HepG2 (cell line): Measurements from ENCODE around the gene C2orf15. TPM values are rescaled to one million over a fixed set of nuclear protein-coding genes. Genes with fewer than 3 reads are reported as not detected.

Source experiments
- EZH2 ChIP-seq: conservative IDR thresholded peaks from 2 replicates; pipeline ENCODE4 v1.6.1; 2012; ENCODE audit warnings: mild to moderate bottlenecking, low read depth, low read length, moderate library complexity
- FUBP1 ChIP-seq: sonication (generic); formaldehyde crosslinking; IDR thresholded peaks from 2 replicates; pipeline ENCODE4 v1.5.1; 2020; ENCODE audit warnings: missing genetic modification reagents, mild to moderate bottlenecking, borderline replicate concordance
- HMG20A ChIP-seq: IDR thresholded peaks from 2 replicates; pipeline ENCODE4 v1.6.1; 2016; ENCODE audit warnings: borderline replicate concordance
- HOXD1 ChIP-seq: sonication (generic); formaldehyde crosslinking; IDR thresholded peaks from 2 replicates; pipeline ENCODE4 v1.5.0; 2020; ENCODE audit warnings: missing genetic modification reagents
- IKZF1 ChIP-seq: fragments of 450-650 bp; IDR thresholded peaks from 2 replicates; pipeline ENCODE4 v1.7.1; 2016
- PHF20 ChIP-seq: sonication (generic); formaldehyde crosslinking; IDR thresholded peaks from 2 replicates; pipeline ENCODE4 v1.5.0; 2020; ENCODE audit warnings: mild to moderate bottlenecking, missing genetic modification reagents
- TBX3 ChIP-seq: fragments of 450-650 bp; IDR thresholded peaks from 2 replicates; pipeline ENCODE4 v1.6.1; 2017; ENCODE audit warnings: antibody characterized with exemption, mild to moderate bottlenecking, inconsistent platforms, borderline replicate concordance
- TCF7L2 ChIP-seq: IDR thresholded peaks from 2 replicates; pipeline ENCODE4 v1.6.1; 2011; ENCODE audit warnings: mild to moderate bottlenecking, low read depth, low read length, moderate library complexity
- TOPORS ChIP-seq: sonication (generic); formaldehyde crosslinking; IDR thresholded peaks from 2 replicates; pipeline ENCODE4 v1.8.0; 2023; ENCODE audit warnings: mild to moderate bottlenecking, missing genetic modification reagents
- ZNF460 ChIP-seq: sonication (generic); formaldehyde crosslinking; IDR thresholded peaks from 2 replicates; pipeline ENCODE4 v1.5.1; 2020; ENCODE audit warnings: missing genetic modification reagents, mild to moderate bottlenecking, borderline replicate concordance
- ZNF556 ChIP-seq: sonication (generic); formaldehyde crosslinking; IDR thresholded peaks from 2 replicates; pipeline ENCODE4 v1.4.0; 2020; ENCODE audit warnings: mild to moderate bottlenecking, missing genetic modification reagents, borderline replicate concordance
- ZNF614 ChIP-seq: IDR thresholded peaks from 2 replicates; pipeline ENCODE4 v1.6.1; 2018; ENCODE audit warnings: missing biosample characterization, missing genetic modification reagents, inconsistent platforms, borderline replicate concordance
- ZZZ3 ChIP-seq: sonication (generic); formaldehyde crosslinking; IDR thresholded peaks from 2 replicates; pipeline ENCODE4 v1.4.0; 2020; ENCODE audit warnings: missing genetic modification reagents, mild to moderate bottlenecking, borderline replicate concordance
- polyA plus RNA-seq, 8 experiments: library from polyadenylated mRNA; depleted of rRNA in 3 of 8; stranded (reverse) in 7 of 8; unstranded in 1 of 8; fragments of >200 nt; fragmentation: Illumina TruSeq in 4 of 8; extraction: Trizol in 4 of 8; gene quantifications; 2 replicates each; pipeline versions ENCODE4 v1.2.1 to v1.2.3, GENCODE V29; 2011 to 2016; ENCODE audit warnings: low read depth in 4 of 8, missing spikeins in 1 of 8, mixed read lengths in 1 of 8; ENCODE audit not compliant: insufficient read depth in 1 of 8
- total RNA-seq, 5 experiments: library from RNA; depleted of rRNA; stranded (reverse); fragments of >200 nt; fragmentation: Illumina TruSeq; extraction: Trizol; gene quantifications; 2 replicates each; pipeline ENCODE4 v1.2.3, GENCODE V29; 2016; ENCODE audit warnings: low read depth in 1 of 5
- TF ChIP-seq, protein P1 (sequence below): sonication (generic); formaldehyde crosslinking; IDR thresholded peaks from 2 replicates; pipeline ENCODE4 v1.5.0; 2020; ENCODE audit warnings: mild to moderate bottlenecking, missing genetic modification reagents, borderline replicate concordance
- TF ChIP-seq, protein P2 (sequence below): IDR thresholded peaks from 2 replicates; pipeline ENCODE4 v1.6.1; 2016; ENCODE audit warnings: mild to moderate bottlenecking, missing biosample characterization, missing genetic modification reagents
- TF ChIP-seq, protein P3 (sequence below): sonication (generic); formaldehyde crosslinking; conservative IDR thresholded peaks from 2 replicates; pipeline ENCODE4 v1.4.0; 2020; ENCODE audit warnings: missing genetic modification reagents
- TF ChIP-seq, protein P4 (sequence below): sonication (generic); formaldehyde crosslinking; IDR thresholded peaks from one replicate; pipeline ENCODE4 v1.5.1; 2020; ENCODE audit warnings: mild to moderate bottlenecking, missing genetic modification reagents; ENCODE audit errors: not compliant biosample characterization

Gene C2orf15
- total and polyA plus RNA-seq, 2 of the 13 experiments (the other 11 are each of a cell fraction or from before 2014, with no cell fraction given), result 5.5 to 8.3 TPM

DNA sequence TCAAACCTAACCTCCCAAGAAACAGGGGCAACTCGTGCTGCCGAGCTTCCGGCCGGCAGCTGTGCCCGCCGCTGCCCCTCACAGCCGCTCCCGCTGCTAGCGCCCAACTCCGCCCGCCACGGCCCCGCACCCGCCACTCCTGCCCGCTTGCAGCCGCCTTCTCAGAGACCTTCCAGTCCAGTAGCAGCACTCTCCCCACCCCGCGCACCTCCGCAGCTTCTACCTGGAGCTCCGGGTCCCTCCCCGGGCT, 722 bp upstream of the C2orf15 start (continued):
- TF ChIP-seq, protein P1, sequence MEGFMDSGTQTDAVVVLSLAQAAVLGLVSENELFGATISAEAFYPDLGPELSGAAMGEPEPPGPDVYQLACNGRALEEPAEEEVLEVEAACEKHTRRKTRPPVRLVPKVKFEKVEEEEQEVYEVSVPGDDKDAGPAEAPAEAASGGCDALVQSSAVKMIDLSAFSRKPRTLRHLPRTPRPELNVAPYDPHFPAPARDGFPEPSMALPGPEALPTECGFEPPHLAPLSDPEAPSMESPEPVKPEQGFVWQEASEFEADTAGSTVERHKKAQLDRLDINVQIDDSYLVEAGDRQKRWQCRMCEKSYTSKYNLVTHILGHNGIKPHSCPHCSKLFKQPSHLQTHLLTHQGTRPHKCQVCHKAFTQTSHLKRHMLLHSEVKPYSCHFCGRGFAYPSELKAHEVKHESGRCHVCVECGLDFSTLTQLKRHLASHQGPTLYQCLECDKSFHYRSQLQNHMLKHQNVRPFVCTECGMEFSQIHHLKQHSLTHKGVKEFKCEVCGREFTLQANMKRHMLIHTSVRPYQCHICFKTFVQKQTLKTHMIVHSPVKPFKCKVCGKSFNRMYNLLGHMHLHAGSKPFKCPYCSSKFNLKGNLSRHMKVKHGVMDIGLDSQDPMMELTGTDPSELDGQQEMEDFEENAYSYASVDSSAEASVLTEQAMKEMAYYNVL (CRISPR knock-in tag), result no peak
- TF ChIP-seq HOXD1 (CRISPR knock-in tag) (peak; percentile 68; the same call in 1 of the 2 replicates), ZZZ3 (CRISPR knock-in tag) (no peak), IKZF1 (no peak), TCF7L2 (no peak), TBX3 (no peak), HMG20A (CRISPR knock-in tag) (no peak), TOPORS (0 out of 2 replicates have a peak, but pooled peaks have one; percentile 32), FUBP1 (CRISPR knock-in tag) (0 out of 2 replicates have a peak, but pooled peaks have one; percentile 38), ZNF460 (no peak), ZNF614 (CRISPR knock-in tag) (0 out of 2 replicates have a peak, but pooled peaks have one; percentile 10), ZNF556 (peak; percentile 13; the same call in 1 of the 2 replicates), PHF20 (peak; percentile 78), EZH2 (no peak)
- TF ChIP-seq, protein P2, sequence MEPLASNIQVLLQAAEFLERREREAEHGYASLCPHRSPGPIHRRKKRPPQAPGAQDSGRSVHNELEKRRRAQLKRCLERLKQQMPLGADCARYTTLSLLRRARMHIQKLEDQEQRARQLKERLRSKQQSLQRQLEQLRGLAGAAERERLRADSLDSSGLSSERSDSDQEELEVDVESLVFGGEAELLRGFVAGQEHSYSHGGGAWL (CRISPR knock-in tag), result 0 out of 2 replicates have a peak, but pooled peaks have one; percentile 68
- TF ChIP-seq, protein P3, sequence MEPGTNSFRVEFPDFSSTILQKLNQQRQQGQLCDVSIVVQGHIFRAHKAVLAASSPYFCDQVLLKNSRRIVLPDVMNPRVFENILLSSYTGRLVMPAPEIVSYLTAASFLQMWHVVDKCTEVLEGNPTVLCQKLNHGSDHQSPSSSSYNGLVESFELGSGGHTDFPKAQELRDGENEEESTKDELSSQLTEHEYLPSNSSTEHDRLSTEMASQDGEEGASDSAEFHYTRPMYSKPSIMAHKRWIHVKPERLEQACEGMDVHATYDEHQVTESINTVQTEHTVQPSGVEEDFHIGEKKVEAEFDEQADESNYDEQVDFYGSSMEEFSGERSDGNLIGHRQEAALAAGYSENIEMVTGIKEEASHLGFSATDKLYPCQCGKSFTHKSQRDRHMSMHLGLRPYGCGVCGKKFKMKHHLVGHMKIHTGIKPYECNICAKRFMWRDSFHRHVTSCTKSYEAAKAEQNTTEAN (CRISPR knock-in tag), result 0 out of 2 replicates have a peak, but pooled peaks have one; percentile 4
- TF ChIP-seq, protein P4, sequence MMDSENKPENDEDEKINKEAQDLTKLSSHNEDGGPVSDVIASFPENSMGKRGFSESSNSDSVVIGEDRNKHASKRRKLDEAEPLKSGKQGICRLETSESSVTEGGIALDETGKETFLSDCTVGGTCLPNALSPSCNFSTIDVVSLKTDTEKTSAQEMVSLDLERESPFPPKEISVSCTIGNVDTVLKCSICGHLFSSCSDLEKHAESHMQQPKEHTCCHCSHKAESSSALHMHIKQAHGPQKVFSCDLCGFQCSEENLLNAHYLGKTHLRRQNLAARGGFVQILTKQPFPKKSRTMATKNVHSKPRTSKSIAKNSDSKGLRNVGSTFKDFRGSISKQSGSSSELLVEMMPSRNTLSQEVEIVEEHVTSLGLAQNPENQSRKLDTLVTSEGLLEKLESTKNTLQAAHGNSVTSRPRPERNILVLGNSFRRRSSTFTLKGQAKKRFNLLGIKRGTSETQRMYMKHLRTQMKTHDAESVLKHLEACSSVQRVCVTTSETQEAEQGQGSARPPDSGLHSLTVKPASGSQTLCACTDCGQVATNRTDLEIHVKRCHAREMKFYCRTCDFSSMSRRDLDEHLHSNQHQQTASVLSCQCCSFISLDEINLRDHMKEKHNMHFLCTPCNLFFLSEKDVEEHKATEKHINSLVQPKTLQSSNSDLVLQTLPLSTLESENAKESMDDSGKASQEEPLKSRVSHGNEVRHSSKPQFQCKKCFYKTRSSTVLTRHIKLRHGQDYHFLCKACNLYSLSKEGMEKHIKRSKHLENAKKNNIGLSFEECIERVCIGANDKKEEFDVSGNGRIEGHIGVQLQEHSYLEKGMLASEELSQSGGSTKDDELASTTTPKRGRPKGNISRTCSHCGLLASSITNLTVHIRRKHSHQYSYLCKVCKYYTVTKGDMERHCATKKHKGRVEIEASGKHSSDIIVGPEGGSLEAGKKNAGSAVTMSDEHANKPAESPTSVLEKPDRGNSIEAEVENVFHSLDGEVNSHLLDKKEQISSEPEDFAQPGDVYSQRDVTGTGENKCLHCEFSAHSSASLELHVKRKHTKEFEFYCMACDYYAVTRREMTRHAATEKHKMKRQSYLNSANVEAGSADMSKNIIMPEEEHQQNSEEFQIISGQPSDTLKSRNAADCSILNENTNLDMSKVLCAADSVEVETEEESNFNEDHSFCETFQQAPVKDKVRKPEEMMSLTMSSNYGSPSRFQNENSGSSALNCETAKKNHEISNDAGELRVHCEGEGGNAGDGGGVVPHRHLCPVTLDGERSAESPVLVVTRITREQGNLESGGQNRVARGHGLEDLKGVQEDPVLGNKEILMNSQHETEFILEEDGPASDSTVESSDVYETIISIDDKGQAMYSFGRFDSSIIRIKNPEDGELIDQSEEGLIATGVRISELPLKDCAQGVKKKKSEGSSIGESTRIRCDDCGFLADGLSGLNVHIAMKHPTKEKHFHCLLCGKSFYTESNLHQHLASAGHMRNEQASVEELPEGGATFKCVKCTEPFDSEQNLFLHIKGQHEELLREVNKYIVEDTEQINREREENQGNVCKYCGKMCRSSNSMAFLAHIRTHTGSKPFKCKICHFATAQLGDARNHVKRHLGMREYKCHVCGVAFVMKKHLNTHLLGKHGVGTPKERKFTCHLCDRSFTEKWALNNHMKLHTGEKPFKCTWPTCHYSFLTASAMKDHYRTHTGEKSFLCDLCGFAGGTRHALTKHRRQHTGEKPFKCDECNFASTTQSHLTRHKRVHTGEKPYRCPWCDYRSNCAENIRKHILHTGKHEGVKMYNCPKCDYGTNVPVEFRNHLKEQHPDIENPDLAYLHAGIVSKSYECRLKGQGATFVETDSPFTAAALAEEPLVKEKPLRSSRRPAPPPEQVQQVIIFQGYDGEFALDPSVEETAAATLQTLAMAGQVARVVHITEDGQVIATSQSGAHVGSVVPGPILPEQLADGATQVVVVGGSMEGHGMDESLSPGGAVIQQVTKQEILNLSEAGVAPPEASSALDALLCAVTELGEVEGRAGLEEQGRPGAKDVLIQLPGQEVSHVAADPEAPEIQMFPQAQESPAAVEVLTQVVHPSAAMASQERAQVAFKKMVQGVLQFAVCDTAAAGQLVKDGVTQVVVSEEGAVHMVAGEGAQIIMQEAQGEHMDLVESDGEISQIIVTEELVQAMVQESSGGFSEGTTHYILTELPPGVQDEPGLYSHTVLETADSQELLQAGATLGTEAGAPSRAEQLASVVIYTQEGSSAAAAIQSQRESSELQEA (CRISPR knock-in tag), result peak; percentile 42
